ENCODE measurements around the gene CES2.
"Not testable (repeated sequence)": the region's sequence is repeated elsewhere in the genome, so short reads cannot be mapped to it uniquely, and the experiment has no call there.

Gene CES2

GRCh38 chr16:66936462-66936861, 1.1 kb downstream of the CES2 start:
- no peak for DNase-seq

- no peak for DNase-seq
Observed at GRCh38 chr16:66936889-66937554, 1.7 kb downstream of the CES2 start.

DNA sequence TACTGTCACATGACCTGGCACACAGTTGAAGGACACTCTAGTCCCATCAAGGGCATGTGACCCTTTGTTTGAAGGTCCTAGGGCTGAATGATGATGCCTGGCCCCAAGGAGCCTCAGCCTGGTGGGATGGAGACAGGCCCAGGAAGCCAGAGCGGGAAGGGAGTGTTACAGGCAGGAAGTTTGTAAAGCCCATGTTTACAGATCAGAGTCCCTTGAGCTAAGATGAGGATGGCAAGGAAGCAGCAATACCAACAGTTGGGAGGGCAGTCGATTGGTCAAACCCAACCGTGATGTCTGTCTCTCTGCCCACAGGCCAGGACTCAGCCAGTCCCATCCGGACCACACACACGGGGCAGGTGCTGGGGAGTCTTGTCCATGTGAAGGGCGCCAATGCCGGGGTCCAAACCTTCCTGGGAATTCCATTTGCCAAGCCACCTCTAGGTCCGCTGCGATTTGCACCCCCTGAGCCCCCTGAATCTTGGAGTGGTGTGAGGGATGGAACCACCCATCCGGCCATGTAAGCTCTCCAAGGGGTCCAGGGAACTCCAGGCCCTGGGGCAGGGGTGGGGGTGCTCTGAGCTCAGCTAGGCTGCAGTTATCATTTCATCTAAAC, 2.5 kb downstream of the CES2 start:
- no peak for DNase-seq

DNA sequence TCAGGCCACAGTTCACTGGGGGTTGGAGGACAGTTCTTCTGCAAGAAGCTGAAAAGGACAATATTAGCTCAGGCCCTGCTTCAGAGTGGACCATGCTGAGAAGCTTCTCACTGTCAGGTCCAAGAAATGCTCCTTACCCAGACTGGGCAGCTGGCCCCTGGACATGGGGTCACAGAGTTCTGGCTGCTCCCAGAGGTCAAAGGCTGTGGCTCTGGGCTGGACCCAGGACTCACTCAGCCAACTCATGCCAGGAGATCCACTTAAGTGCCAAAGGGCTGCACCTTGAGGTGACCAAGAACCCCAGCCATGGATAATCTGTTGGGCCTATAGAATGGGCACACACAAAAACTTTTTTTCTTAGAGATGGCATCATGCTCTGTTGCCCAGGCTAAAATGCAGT, 4.0 kb downstream of the CES2 start:
- DNase-seq, result no peak

DNA sequence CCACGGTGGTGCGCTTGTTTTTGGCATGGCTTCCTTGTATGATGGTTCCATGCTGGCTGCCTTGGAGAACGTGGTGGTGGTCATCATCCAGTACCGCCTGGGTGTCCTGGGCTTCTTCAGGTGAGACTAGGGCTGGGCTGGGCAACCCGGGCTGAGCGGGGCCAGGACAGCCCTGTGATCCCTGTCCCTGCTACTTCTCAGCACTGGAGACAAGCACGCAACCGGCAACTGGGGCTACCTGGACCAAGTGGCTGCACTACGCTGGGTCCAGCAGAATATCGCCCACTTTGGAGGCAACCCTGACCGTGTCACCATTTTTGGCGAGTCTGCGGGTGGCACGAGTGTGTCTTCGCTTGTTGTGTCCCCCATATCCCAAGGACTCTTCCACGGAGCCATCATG, 4.9 kb downstream of the CES2 start:
- DNase-seq, result no peak

DNA sequence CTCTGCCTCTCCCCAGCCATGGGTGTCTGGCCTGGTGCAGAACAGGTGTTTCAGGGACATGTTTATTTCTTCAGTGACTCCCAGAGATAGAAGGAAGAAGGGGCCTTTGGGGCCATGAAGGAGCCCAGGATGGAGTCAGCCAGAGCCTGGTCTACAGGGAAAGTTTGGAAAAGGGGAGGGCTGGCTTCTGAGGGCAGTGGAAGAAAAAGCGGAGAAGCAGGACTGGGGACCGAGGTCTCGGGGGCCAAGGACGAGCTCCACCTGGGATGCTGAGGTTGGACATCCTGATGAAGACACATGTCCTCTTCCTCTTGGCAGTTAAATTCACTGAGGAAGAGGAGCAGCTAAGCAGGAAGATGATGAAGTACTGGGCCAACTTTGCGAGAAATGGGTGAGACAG, 7.7 kb downstream of the CES2 start:
- DNase-seq, result no peak

DNA sequence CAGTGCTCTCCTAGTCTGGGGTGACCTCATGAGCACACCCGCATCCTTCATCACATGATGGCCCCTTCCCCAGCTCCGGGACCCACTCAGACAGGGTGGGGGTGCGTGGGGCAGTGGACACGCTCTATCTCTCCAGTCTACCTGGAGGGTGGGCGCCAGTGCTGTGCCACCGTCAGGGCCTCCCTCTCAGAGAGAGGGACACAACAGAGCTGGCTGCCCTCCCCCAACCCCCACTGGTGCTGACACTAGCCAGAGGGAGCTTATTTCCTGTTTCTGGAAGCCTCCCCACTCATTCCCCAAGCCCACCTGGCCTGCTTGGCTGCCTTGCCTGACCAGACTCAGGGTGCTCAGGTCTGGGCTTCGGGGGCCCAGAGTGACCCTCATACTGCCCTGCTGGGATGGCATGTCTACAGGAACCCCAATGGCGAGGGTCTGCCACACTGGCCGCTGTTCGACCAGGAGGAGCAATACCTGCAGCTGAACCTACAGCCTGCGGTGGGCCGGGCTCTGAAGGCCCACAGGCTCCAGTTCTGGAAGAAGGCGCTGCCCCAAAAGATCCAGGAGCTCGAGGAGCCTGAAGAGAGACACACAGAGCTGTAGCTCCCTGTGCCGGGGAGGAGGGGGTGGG, 8.2 kb downstream of the CES2 start:
- DNase-seq, result no peak

GRCh38 chr16:66944054-66944441, 8.7 kb downstream of the CES2 start:
- DNase-seq, result no peak

- not testable (repeated sequence) for DNase-seq
Observed at GRCh38 chr16:66944971-66945370, 9.7 kb downstream of the CES2 start.

GRCh38 chr16:66945939-66946338, 10.6 kb downstream of the CES2 start:
- no peak for DNase-seq

- no peak for DNase-seq
Observed at GRCh38 chr16:66946541-66946940, 11.2 kb downstream of the CES2 start.

DNA sequence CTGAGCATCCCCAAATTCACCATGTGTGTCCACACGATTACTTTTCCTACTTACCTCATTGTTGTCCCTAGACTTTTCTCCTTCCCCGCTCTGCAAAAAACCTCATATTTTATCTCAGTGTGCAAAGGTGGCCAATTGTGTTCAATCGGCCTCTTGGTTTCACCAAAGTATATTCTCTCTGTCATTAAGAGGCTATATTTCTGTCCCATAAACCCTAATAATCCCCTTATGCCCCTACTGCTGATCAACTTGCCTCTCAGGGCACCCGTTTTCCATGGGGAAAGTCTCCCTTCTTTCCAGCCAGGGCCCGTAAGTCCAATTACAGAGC, 11.6 kb downstream of the CES2 start:
- DNase-seq, result no peak

- peak; percentile 63 to 69 for DNase-seq
Observed at GRCh38 chr16:66947302-66948065, 12.2 kb downstream of the CES2 start.

GRCh38 chr16:66948134-66948836, 13.0 kb downstream of the CES2 start:
- DNase-seq, result no peak

GRCh38 chr16:66948837-66949225, 13.5 kb downstream of the CES2 start:
- DNase-seq, result no peak

GRCh38 chr16:66949472-66949871, 14.2 kb downstream of the CES2 start:
- no peak for DNase-seq

- no peak for DNase-seq
Observed at GRCh38 chr16:66950437-66950836, 15.1 kb downstream of the CES2 start.

DNA sequence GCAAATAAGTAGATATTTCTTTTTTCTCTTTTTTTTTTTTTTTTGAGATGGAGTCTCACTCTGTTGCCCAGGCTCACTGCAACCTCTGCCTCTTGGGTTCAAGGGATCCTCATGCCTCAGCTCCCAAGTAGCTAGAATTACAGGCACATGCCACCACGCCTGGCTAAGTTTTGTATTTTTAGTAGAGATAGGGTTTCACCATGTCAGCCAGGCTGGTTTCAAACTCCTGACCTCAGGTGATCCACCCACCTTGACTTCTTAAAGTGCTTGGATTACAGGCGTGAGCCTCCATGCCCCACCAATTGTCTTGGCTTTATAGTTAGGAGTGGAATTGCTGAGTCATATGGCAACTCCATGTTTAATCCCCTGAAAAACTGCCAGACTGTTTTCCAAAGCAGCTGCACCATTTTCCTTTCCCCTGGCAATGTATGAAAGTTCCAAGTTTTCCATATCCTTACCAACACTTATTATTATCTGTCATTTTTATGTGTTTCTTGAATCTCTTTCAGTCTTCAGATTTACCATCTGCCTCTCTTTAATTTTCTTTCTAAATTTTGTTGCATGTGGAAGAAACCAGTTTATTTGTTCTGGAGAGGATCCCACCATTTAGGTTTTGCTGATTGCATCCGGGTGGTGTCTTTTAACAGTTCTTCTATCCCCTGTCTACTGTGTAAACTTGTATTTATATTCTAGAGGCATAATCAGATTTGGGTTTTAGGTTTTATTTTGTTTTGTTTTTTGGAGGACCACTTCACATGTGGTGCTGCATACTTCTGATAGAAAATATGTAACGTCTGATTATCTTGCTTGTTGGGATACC, 15.9 kb downstream of the CES2 start:
- DNase-seq, result no peak

GRCh38 chr16:66952430-66953110, 17.3 kb downstream of the CES2 start:
- DNase-seq, result no peak

- DNase-seq, result no peak
Observed at GRCh38 chr16:66953462-66954096, 18.3 kb downstream of the CES2 start.

DNA sequence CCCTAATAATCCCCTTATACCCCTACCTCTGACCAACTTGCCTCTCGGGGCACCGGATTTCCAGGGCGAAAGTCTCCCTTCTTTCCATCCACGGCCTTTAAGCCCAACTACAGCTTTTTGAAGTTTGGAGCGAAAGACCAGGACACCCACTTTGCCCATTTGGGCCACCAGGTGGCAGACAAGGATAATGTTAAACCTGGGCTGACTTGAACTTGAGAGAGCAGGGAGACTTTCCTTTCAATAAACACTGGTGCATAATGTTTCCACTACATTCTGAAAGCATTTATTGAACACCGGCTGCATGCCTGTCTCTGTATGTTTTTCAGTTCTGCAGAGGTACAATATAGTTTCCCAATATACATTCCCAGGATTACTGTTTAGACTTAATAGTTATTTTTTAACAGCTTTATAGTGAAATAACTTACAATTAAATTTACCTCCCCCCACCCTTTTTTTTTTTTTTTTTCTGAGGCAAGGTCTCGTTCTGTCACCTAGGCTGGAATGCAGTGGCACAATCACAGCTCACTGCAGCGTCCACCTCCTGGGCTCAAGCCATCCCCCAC, 18.9 kb downstream of the CES2 start:
- peak; percentile 47 to 56 for DNase-seq

Measured in NCI-H2081 (cell line).